ENCODE data around the gene NAALADL2.
A peak's percentile ranks its signal among the peaks of the same experiment; 100 is the strongest.
"Not testable (repeated sequence)": the region's sequence is repeated elsewhere in the genome, so short reads cannot be mapped to it uniquely, and the experiment has no call there.

The NAALADL2 gene

DNA sequence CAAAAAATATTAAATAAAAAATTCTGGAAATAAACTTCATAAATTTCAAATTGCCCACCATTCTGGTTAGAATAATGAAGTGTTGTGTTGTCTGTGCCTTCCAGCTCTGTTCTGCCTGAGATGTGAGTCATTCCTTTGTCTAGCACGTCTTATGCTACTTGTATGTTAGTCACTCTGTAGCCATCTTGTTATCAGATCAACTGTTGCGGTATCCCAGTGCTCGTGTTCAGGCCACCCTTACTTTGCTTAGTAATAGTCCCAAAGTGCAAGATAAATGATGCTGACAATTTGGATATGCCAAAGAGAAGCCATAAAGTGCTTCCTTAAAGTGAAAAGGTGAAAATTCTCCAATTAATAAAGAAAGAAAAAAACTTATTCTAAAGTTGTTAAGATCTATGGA lies 527.5 kb downstream of the NAALADL2 start:
- no peak for DNase-seq

DNA sequence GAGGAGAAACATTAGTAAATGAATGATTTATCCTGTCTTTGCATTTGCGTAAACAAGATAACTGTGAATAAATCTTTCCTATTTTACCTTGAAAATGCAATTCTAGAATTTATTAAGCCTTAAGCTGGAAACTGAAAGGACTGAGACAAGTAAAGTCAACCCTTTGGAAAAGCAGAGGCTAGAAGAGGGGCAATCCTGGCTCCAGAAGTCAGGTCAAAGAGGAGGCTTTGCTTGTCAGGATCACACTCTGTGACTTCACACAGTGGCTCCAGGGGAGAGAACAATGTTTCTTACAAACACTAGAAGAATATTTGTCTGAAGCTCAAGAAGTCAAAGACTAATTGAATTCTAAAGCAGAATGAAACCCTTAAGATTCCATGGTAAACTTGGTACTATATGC lies 530.4 kb downstream of the NAALADL2 start:
- no peak for DNase-seq

DNA sequence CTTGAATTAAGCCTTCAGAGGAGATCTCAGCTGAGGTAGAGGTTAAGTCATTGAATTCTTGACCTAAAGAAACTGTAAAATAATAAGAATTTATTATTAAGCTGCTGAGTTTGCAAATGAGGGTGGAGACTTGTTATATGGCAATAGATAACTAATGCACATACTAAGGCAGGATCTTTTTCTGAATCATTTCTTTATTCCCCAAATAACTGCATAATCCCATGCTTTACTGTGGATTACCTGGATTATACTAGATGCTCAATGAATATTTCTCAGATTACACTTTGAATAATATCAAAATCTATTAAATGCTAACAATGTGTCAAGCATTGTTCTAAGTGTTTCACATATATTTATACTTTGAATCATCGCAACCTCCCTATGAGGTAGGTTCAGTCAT lies 532.5 kb downstream of the NAALADL2 start:
- no peak for DNase-seq

DNA sequence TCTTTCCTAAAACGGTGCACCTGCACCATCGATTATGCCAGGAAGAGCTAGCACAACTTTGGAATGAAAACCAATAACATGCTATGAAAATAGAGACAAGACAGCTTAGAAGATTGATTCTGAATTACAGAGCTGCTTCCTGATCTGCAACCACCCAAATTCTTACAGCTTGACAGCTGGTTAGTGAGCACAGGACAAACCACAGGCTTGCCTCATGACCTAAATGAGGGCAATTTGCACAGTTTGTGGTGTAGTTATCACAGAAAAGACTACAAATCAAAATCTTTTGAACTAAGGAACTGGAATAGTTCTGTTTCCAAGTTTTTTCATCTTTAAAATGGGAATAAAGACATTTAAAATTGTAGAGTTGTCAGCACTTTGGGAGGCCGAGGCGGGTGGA lies 533.5 kb downstream of the NAALADL2 start:
- DNase-seq = no peak

DNA sequence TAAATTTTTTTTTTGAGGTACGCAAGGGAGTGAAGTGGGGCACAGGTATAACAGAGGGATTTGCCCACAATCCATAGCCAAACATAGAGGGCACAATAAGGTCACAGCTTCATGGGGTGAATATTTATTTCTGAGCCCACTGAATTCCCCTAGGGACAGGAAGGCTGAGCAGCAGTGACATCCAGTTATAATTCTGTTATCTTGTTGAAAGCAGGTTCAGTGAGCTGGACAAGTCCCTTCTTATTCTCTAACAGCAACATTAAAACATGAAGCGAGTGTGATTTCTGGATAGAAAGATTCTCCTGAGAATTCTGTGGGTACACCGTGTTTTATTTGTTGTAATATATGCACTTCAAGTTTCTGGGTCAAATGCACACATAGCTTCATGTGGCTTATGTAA lies 538.2 kb downstream of the NAALADL2 start:
- no peak for DNase-seq

DNA sequence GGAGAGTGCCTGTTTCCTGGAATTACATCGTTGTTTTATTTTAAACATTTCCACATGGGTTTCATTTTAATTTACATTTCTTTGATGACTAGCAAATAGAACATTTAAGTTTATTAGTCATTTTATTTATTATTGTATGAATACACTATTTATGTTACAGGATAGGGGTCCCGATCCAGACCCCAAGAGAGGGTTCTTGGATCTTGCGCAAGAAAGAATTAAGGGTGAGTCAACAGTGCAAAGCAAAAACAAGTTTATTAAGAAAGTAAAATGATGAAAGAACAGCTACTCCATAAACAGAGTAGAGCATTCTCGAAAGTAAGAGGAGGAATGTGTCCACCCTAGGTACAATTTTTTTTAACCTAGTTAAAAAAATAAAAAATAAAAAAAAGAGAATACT lies 539.5 kb downstream of the NAALADL2 start:
- DNase-seq = no peak

DNA sequence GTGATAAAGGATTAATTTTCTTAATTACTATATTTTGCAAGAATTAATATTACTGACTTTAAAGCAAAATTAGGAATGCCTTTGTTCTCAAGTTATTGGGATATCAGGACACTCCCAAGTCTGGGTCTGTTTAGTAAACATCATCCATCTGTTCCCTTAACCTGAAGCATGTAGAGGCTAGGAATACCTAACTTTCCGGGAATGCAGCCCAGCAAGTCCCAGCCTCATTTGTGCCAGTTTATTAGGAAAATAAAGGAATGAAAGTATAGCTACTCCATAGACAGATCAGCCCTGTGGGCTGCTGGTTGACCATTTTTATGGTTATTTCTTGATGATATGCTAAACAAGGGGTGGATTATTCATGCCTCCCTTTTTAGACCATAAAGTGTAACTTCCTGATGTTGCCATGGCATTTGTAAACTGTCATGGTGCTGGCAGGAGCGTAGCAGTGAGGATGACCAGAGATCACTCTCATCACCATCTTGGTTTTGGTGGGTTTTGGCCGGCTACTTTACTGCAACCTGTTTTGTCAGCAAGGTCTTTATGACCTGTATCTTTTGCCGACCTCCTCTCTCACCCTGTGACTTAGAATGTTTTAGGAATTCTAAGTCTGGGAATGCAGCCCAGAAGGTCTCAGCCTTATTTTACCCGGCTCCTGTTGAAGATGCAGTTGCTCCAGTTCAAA lies 540.2 kb downstream of the NAALADL2 start:
- DNase-seq = peak in 1 of 2 experiments; percentile 37

DNA sequence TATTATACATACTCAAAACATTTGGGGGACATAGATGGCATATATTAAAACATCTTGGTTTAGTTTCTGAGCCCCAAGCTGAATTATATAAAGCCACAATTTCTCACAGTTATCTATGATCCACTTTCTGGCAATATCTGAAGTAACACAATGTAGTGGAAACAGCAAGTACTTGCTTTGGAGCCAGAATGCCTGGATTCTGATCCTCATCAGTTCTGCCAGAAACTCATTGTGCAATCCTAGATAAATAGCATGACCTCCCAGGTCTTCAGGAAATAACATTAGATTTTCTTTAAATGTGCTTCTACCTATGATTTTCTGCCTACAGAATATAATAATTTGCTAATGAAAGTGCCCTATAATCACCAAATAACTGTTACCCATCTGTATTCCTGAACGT lies 544.9 kb downstream of the NAALADL2 start:
- no peak for DNase-seq

DNA sequence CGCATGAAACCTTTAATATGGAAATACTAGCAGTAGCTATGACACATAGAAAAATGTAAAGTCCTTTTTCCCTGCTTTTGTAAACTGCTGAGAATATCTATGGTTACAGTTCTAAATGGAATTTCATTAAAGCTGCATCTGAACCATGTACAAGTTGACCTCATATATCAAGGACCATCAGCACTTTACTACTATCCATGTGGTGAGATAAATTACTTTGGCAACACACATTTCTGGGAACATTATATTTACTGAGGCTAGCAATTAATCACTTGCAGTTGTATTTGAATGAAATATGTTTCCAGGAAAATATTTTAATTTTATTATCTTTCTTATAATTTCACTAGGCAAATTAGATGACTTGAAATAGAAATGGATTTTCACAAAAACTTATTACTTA lies 545.5 kb downstream of the NAALADL2 start:
- DNase-seq = no peak

DNA sequence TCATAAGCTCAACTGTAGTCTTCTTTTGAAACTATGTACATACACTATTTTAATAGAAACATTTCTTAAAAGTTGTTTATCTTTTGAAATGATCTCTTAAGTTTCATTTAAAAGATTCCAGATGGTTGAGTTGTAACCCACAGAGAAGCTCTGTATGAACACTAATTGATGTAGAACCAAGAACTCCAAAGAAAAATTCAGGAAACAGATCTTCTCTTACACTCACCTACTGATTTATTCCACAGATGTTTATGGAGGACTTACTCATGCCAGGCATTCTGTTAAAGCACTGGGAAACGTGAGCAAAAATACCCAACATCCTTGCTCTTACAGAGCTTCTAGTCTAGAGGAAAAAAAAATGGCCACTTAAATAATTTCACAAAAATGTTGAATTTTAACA lies 551.1 kb downstream of the NAALADL2 start:
- DNase-seq = no peak

DNA sequence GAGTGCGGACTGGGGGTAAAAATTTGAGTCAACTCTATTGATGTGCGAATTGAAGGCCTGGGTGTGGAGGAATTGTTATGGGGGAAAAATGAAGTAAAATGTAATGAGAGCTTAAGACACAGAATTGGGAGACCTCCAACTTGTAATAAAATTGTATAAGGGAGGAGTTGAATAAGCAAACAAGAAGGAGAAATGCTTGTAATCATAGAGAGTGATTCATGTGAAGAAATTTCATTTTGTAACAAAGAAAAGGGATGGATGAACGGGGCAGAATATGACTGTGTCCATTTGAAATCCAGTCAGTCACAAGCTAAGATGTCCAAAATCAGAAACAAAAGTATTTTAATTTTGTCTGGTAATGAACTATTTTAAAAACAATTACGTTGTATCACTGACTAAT lies 552.3 kb downstream of the NAALADL2 start:
- DNase-seq = no peak

DNA sequence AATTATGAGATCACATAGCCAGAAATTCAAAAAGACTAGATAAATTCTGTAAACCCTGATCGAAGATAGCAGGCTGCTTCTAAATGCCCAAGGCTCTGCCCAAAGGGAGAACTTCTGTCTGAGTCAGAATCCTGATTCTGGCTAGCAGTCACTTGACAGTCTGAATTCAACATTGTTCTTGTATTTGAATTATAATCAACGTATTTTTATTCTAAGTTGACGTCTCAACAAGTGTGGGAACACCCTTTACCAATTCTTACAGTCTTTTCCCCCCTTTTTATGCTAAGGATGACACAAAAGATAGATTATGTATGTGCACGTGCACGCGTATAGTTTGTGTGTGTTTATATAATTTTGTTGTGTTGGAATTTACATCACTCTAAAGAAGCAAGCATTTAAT lies 552.8 kb downstream of the NAALADL2 start:
- no peak for DNase-seq

DNA sequence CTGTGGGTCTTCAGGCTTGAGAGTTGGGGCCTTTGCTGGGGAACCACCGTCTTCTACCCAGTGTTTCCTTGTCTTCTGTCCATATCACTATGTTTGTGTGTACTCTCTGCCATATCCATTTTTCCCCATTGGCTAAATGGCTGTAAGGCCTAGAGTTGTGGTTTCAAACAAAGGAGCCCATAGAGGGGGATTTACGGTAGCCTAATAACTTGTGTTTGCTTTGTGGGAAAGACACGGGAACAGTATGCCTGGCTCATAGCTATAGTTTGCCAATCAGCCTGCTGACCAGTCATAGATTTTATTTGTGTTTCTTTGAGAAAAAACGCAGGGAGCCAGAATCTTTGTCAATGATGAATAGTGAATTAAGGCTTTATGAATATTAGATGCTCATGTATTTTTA lies 554.8 kb downstream of the NAALADL2 start:
- DNase-seq = no peak

DNA sequence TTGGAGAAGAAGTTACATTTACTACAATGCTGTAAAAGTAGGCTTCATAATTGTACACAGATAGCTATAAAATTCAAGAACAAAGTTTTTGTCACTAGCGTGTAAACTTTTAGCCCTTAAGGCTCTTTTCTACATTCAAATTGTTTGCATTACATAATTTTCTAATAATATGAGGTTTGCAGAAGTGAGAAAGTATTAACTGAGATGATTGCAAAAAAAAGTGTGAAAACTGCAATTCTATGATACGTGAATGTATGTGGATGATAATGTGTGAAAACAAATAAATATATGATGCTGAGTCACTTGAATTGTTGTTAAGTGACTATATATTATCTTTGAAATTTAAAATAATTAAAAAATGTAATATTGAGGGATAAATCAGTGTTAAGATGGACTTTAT lies 557.5 kb downstream of the NAALADL2 start:
- DNase-seq = no peak

DNA sequence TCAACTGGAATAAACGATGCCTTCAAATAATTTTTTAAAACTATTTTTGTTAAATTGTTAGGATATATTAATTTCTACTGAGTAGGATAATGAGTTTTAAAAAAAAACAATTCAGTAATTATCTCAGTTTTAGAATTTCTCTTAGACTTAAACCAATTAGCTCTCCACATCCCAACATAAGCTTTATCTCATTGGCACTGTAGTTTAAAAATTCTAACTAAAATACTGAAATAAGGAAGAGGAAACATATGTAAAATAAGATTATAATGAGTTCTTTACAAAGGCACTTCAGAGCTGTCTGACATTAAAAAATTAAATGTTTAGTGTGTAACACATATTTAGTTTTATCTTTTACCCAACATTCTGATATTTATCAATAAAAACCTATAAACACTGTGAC lies 558.3 kb downstream of the NAALADL2 start:
- DNase-seq = no peak

DNA sequence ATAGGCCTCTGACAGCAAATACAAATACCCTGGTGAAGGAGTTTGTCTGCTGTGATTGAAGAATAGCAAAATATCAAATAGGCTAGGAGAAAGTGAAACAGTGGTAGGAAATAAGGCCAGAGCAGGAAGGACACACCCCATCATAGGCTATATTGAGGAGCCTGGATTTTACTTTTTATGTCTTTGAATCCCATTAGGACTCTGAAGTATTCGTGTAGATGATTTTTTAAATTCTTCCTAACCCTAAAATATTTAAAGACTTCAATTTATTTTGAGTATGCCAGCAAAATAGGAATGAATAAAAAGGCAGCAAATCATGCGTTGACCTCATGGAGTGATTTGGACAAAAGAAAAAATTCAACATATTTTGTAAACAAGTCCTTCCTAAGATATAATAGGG lies 562.8 kb downstream of the NAALADL2 start:
- no peak for DNase-seq

DNA sequence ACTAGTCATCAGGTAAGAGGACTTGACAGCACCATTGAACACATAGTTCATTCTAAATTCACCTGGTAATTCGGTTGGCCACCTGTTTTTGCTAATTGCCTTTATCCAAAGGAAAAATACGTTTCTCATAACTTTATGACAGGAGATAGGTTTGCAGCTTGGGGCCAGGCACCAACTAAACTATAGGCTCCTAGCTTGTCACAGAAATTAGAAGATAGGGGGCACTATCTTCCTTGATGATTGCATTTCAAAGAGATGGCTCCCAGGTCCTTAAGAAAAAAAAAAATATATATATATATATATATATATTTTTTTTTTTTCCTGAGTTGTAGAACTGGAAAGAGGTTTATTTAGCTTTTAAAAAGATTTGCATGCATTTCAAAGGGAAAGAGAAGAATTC lies 563.6 kb downstream of the NAALADL2 start:
- no peak for DNase-seq

DNA sequence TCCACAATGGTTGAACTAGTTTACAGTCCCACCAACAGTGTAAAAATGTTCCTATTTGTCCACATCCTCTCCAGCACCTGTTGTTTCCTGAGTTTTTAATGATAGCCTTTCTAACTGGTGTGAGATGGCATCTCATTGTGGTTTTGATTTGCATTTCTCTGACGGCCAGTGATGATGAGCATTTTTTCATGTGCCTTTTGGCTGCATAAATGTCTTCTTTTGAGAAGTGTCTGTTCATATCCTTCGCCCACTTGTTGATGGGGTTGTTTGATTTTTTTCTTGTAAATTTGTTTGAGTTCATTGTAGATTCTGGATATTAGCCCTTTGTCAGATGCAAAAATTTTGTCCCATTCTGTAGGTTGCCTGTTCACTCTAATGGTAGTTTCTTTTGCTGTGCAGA lies 564.7 kb downstream of the NAALADL2 start:
- DNase-seq = not testable (repeated sequence)

DNA sequence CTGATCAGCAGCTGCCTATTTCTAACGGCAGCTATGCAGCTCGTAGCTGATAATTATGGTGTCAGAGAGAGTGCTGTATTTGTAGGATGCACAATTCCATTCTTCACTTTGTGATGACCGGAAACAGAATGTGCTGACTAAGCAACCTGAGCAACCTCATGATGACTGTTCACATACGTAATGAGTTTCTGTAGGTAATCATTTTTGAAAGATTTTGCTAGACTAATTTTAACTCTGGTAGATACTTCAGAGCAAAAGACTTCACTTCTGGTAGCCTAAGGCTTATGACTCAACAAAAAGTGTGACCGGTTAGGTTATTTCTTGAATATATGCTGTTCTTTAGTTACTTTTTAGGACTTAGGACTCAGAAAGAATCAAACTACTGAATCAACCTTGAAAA lies 567.7 kb downstream of the NAALADL2 start:
- DNase-seq = no peak

DNA sequence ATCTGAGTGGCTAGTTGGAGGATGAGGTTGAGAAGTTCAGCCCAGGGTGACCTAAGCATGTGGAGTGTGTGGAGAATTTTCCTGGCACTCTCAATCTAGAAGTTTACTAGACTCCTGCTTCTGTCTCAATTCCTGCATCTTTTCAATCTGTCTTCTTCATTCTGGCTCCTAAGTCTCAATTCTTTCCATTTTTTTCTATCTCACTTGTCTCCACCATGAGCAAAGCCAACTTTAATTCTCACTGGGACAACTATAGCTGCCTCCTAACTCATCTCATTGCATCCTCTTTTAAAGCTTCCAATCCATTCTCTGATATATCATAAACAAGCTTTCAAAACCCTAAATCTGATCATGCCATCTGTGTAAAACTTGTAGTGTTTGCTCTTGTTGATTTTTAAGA lies 569.3 kb downstream of the NAALADL2 start:
- no peak for DNase-seq

DNA sequence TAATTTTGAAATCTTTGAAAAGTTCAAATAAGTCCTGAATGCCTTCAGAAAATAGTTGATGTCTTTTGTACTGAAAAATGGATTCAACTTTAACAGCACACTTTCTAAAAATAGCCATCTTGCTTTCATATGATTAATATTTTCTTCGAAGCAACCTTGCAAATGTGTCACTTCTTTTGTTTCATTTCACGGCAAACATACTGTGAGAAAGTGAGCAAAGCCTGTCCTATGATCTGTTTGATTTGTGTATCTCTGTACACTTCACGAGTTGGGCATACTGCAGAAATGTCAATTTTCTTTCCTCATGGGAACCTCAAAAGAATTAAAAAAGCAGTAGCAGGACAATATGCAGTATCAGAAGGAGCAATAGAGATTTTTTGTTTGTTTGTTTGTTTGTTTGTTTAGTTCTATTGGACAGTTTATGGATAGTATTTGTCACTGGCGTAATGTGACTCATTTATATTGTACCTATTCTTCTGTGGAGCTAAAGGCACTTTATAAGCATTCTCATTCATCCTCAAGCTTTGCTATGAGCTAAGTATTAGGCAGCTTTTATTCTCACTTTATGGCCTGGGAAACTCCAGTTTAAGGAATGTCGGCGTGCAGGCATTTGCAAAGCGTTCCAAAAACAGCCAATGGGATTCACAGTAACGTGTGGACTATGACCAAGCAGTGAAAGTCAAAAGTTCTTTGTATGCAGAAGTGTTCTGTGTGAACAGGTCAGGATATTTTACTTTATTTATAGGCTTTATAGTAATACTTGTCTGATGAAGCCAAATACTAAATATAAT lies 572.0 kb downstream of the NAALADL2 start:
- peak in 1 of 2 experiments; percentile 5 for DNase-seq

DNA sequence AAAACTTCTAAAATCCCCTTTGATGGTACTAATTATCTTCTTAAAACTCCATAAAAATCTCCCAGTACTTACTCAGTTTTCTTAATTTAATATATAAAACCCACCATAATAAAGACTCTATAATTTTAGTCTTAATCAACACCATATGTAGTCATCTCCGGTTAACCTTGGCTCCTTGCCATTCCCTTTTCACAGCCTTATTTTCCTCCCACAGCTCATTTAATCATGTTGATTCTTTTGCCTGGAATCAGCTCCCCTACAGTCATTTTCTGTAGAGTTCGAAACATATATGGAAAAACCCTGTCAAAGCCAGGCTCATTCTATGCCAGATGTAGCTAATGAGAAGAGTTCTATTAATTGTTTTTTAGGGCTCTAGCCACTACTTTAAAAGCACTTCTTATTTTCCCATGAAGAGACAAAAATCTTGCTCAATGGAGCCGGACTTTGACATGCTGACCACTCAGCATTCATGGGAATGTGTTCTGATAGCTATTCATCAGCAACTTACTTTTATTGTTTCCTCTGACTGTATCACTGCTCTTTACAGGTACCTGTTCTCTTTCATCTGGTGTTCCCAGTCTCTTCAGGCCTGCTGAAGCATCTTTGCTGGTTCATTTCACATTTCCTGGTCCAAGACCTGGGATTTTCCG lies 573.4 kb downstream of the NAALADL2 start:
- peak; percentile 60 to 79 for DNase-seq

DNA sequence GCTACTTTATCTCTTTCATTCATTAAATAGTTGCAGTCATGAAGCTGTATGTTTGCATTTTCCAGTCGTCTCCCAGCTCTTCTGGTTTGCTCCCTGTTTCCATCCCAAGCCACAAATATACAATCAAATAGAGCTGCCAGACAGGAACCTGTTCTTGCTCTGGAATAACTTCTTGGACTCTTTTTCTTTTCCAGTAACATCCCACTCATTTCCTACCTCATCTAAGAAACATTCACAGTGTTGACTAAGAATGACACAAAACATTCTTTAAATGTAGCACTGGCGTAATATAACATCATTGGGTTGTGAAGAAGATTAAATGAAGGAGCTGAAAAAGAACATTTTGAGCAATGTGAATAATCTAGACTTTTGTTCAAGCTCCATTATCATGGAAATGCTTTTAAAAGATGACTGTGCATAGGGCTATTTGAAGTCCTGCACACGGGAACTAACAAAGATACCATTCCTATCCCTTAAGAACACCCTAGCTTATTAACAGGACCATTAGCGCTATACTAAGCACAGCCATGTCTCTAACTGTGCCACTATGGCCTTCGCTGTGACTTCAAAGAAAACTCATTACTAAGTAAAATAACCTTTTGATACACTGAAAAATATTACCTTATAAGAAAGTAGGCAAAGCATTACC lies 574.0 kb downstream of the NAALADL2 start:
- no peak for DNase-seq

DNA sequence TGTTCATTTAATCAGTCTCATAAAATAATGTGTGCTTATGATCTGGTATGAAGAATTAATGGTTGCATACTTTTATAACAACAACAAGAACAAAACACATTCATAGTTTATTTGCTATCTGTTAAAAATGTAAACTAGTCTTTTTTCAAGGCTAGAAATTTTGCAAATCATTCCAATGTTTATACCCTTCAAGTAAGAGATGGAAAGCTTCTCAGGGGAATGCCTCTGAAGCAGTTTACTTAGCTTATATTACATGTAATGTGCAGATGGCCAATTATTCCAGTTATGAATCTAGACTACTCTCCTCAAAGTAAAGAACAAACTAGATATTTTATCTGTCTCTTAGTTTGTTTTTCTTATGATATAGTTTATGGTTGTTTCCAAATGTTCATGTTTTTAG lies 575.4 kb downstream of the NAALADL2 start:
- DNase-seq = peak in 1 of 2 experiments; percentile 51
